22Rv1 (cell line): ENCODE results near the gene CDCA3.
A peak's percentile ranks its signal among the peaks of the same experiment; 100 is the strongest.

Experiments used
- H3K27ac ChIP-seq: fragments of 450-650 bp; 2 replicates; pipeline ENCODE4 v1.5.1; 2017
- CTCF ChIP-seq: fragments of 450-650 bp; IDR thresholded peaks from 2 replicates; pipeline ENCODE4 v1.5.1; 2017; ENCODE audit warnings: mild to moderate bottlenecking
- ZFX ChIP-seq: fragments of 450-650 bp; IDR thresholded peaks from 2 replicates; pipeline ENCODE4 v1.6.1; 2017; ENCODE audit warnings: antibody characterized with exemption, borderline replicate concordance

CDCA3 gene

GRCh38 chr12:6863586-6864321, 12.7 kb upstream of the CDCA3 start:
- TF ChIP-seq ZFX (no peak), CTCF (no peak)
- 0 out of 2 replicates have a peak overlapping the region, but pooled peaks have one; percentile 4 for H3K27ac ChIP-seq

GRCh38 chr12:6863033-6863432, 11.9 kb upstream of the CDCA3 start:
- 0 out of 2 replicates have a peak overlapping the region, but pooled peaks have one; percentile 4 for H3K27ac ChIP-seq
- TF ChIP-seq ZFX (no peak), CTCF (no peak)

GRCh38 chr12:6861391-6861790, 10.3 kb upstream of the CDCA3 start:
- no peak for TF ChIP-seq ZFX
- TF ChIP-seq CTCF = no peak
- H3K27ac ChIP-seq = no peak overlapping the region

- no peak overlapping the region for H3K27ac ChIP-seq
- TF ChIP-seq ZFX = no peak
- no peak for TF ChIP-seq CTCF
These were observed 9.9 kb upstream of the CDCA3 start for GRCh38 chr12:6860942-6861341.

- H3K27ac ChIP-seq = no peak overlapping the region
- TF ChIP-seq CTCF (no peak), ZFX (no peak)
These were observed 9.0 kb upstream of the CDCA3 start for GRCh38 chr12:6860116-6860515.

- TF ChIP-seq ZFX (no peak), CTCF (no peak)
These were observed 7.7 kb upstream of the CDCA3 start for GRCh38 chr12:6858799-6859198.

GRCh38 chr12:6855322-6855721, 4.2 kb upstream of the CDCA3 start:
- no peak overlapping the region for H3K27ac ChIP-seq
- TF ChIP-seq ZFX (no peak), CTCF (no peak)

More at GRCh38 chr12:6858799-6859198, 7.7 kb upstream of the CDCA3 start:
- H3K27ac ChIP-seq = no peak overlapping the region
